ENCODE results near the gene PPP1R27. TPM values are rescaled to one million over a fixed set of nuclear protein-coding genes. Genes with fewer than 3 reads are reported as not detected.

Gene PPP1R27
- total and polyA plus RNA-seq, 2 donors (not counting 3 experiments of a cell fraction or from before 2014, with no cell fraction given) = not detected

DNA sequence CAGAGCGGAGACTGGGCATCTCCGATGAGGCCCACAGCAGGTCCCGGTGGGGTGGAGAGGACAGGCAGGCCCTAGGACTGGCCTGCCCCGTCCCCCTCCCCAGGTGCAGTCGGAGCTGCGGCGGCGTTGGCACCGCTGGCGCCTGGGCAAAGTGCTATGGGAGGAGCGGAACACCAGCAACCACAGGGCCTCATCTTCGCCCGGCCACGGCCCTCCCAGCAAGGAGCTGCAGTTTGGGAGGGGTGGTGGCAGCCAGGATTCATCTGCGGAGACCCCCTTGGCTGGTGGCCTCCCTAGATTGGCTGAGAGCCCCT is 21.5 kb downstream of the PPP1R27 start:
- H3K27ac ChIP-seq (ENCODE audit: insufficient read depth, low read depth, low read length) = no peak overlapping the region
- no peak overlapping the region for H3K9ac ChIP-seq (replicated peaks; ENCODE audit: extremely low read depth, insufficient read depth, low read length)
- H3K9me1 ChIP-seq (replicated peaks; ENCODE audit: control insufficient read depth, extremely low read depth, insufficient read depth, low read length) = no peaks in the 10 kb centered on the region
- H4K20me1 ChIP-seq (replicated peaks; ENCODE audit: control insufficient read depth, extremely low read depth, insufficient read depth, low read length) = no peaks in the 10 kb centered on the region
- CTCF ChIA-PET = no interaction called here
- H3K36me3 ChIP-seq (ENCODE audit: control insufficient read depth in 2 of 2, extremely low read depth in 1 of 2, insufficient read depth in 2 of 2, low read length in 2 of 2) = no peaks in the 10 kb centered on the region
- no peaks in the 10 kb centered on the region for H3K9me3 ChIP-seq (replicated peaks; ENCODE audit: control insufficient read depth, insufficient read depth, low read length)
- no peaks in the 10 kb centered on the region for H3K79me2 ChIP-seq (ENCODE audit: control insufficient read depth, insufficient read depth, low read length)
- intact Hi-C loops (cut with micrococcal nuclease) (no loop called here), dilution Hi-C loops (cut with MboI; ENCODE audit: extremely low pct_ligation_motif_present, low sequenced_read_pairs) (no loop called here)
- H2AFZ ChIP-seq (ENCODE audit: low read depth, low read length) = no peak overlapping the region
- H3K27me3 ChIP-seq (ENCODE audit: control insufficient read depth in 2 of 2, insufficient read depth in 2 of 2, low read length in 2 of 2) = no peaks in the 10 kb centered on the region
- no TSS peak for BruUV-seq (replicated peaks)
- TF ChIP-seq FOS (IDR thresholded peaks at IDR 0.05; ENCODE audit: borderline replicate concordance, insufficient read depth, low read length) = no peak
- TF ChIP-seq MYC (IDR thresholded peaks at IDR 0.05; ENCODE audit: low read depth, low read length) = no peak
- no peak for TF ChIP-seq POLR2A (IDR thresholded peaks at IDR 0.05; ENCODE audit: low read depth, low read length)
- no peak for TF ChIP-seq JUN (IDR thresholded peaks at IDR 0.05; ENCODE audit: borderline replicate concordance, insufficient read depth, insufficient read length, low read depth)
- TF ChIP-seq POLR2AphosphoS5 (IDR thresholded peaks at IDR 0.05; ENCODE audit: insufficient read depth, low read depth, low read length) = no peak
- TF ChIP-seq GATA2 (IDR thresholded peaks at IDR 0.05; ENCODE audit: insufficient read depth, insufficient read length, low read depth, low read length) = no peak
- TF ChIP-seq EZH2 (IDR thresholded peaks at IDR 0.05; ENCODE audit: borderline replicate concordance, low read depth, low read length, severe bottlenecking) = no peak
- TF ChIP-seq, protein P1, sequence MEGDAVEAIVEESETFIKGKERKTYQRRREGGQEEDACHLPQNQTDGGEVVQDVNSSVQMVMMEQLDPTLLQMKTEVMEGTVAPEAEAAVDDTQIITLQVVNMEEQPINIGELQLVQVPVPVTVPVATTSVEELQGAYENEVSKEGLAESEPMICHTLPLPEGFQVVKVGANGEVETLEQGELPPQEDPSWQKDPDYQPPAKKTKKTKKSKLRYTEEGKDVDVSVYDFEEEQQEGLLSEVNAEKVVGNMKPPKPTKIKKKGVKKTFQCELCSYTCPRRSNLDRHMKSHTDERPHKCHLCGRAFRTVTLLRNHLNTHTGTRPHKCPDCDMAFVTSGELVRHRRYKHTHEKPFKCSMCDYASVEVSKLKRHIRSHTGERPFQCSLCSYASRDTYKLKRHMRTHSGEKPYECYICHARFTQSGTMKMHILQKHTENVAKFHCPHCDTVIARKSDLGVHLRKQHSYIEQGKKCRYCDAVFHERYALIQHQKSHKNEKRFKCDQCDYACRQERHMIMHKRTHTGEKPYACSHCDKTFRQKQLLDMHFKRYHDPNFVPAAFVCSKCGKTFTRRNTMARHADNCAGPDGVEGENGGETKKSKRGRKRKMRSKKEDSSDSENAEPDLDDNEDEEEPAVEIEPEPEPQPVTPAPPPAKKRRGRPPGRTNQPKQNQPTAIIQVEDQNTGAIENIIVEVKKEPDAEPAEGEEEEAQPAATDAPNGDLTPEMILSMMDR (IDR thresholded peaks at IDR 0.05; ENCODE audit: extremely low read depth in 1 of 2, insufficient read depth in 1 of 2, low read depth in 1 of 2, low read length in 2 of 2) = no peak
- TF ChIP-seq, protein P2, sequence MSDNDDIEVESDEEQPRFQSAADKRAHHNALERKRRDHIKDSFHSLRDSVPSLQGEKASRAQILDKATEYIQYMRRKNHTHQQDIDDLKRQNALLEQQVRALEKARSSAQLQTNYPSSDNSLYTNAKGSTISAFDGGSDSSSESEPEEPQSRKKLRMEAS (IDR thresholded peaks at IDR 0.05; ENCODE audit: insufficient read depth, insufficient read length) = no peak
- no peaks in the 10 kb centered on the region for H3K4me1 ChIP-seq (ENCODE audit: control insufficient read depth, extremely low read depth, insufficient read depth, low read length)
- H3K4me3 ChIP-seq (replicated peaks in 1 of 3; ENCODE audit: insufficient read depth in 1 of 3, low read depth in 1 of 3, low read length in 3 of 3) = no peak overlapping the region
- POLR2A ChIA-PET = no interaction called here
- FAIRE-seq = no peak
- no peak overlapping the region for H3K4me2 ChIP-seq (ENCODE audit: insufficient read depth, low read length)
- no peak for DNase-seq (ENCODE audit: low read depth, low spot score)

Data from endothelial cell of umbilical vein (primary cell).